Ectodermal cell (in vitro differentiated cells): ENCODE results near the gene TMEM94.

Source experiments
- H3K27ac ChIP-seq: 2 replicates; pipeline ENCODE4 v1.7.0; 2013; ENCODE audit warnings: mild to moderate bottlenecking, low read depth, low read length; ENCODE audit not compliant: insufficient read depth, poor library complexity, severe bottlenecking
- H3K27me3 ChIP-seq: 2 replicates; pipeline ENCODE4 v1.7.0; 2013; ENCODE audit warnings: mild to moderate bottlenecking, low read length; ENCODE audit not compliant: insufficient read depth, control insufficient read depth, poor library complexity, severe bottlenecking
- H3K36me3 ChIP-seq: one replicate; pipeline ENCODE4 v1.7.0; 2013; ENCODE audit warnings: low read length; ENCODE audit not compliant: control insufficient read depth, insufficient read depth
- H3K4me1 ChIP-seq: one replicate; pipeline ENCODE4 v1.7.0; 2013; ENCODE audit warnings: low read length; ENCODE audit not compliant: control insufficient read depth, insufficient read depth
- H3K4me3 ChIP-seq: 2 replicates; pipeline ENCODE4 v1.7.0; 2013; ENCODE audit warnings: low read depth, low read length, control low read depth; ENCODE audit not compliant: insufficient read depth
- H3K9me3 ChIP-seq: 2 replicates; pipeline ENCODE4 v1.7.0; 2013; ENCODE audit warnings: mild to moderate bottlenecking, low read length, moderate library complexity; ENCODE audit not compliant: control insufficient read depth
- WGBS, 2 experiments: methylation state at CpG; one replicate each; pipeline ENCODE4 v1.1.7; 2013; ENCODE audit warnings: missing lambda C conversion rate in 2 of 2; 5-methylcytosine and 5-hydroxymethylcytosine counted together

Gene TMEM94

DNA sequence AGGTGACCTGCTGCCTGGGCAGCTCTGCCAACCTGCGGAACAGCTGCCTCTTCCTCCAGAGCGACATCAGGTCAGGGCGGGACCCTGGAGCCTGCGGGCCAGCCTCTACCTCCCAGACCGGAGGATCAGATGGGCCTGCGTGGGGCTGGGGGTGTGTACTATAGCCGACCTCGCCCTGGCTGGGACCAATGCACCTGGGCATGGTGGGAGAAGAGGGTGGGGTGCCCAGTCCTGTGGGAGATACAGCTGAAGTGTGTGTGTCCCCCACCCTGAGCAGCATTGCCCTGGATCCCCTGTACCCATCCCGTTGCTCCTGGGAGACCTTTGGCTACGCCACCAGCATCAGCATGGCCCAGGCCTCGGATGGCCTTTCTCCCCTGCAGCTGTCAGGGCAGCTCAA is 39.6 kb downstream of the TMEM94 start:
- Histone ChIP-seq H3K4me1 (no peaks in the 10 kb centered on the region), H3K27ac (no peak overlapping the region), H3K9me3 (no peaks in the 10 kb centered on the region), H3K27me3 (no peaks in the 10 kb centered on the region), H3K4me3 (no peak overlapping the region), H3K36me3 (peaks cover 23% of the 10 kb centered on the region)
- WGBS, 2 experiments = 95 to 96% methylated on average over 11 of the region's 11 CpGs

DNA sequence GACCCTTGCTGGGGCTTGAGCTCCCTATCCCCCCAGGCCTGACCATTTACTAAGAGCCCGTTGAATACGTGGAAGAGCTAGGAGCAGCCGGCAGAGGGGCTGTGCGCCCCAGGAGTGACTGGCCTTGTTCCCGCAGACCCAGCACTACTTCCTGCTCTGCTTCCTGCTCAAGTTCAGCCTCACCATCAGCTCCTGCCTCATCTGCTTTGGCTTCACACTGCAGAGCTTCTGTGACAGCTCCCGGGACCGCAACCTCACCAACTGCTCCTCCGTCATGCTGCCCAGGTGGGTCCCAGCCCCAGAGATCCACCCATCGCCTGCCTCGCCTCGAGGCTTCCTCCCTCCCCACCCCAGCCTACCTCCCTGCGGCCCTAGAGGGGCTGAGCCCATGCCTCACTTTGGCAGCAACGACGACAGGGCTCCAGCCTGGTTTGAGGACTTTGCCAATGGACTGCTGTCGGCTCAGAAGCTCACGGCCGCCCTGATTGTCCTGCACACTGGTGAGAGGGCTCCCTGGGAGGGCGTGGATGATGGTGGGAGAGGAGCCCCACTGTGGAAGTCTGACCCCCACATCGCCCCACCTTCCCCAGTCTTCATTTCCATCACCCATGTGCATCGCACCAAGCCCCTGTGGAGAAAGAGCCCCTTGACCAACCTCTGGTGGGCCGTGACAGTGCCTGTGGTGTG is 41.7 kb downstream of the TMEM94 start:
- 92% methylated on average over 21 of the region's 21 CpGs for WGBS, 2 experiments

GRCh38 chr17:75498726-75499213 is 42.3 kb downstream of the TMEM94 start:
- WGBS, 2 experiments = 79 to 81% methylated on average over 16 of the region's 16 CpGs
- H3K4me1 ChIP-seq = no peaks in the 10 kb centered on the region
- H3K27ac ChIP-seq = peak overlapping the region; percentile 44
- H3K27me3 ChIP-seq = no peaks in the 10 kb centered on the region
- H3K4me3 ChIP-seq = no peak overlapping the region
- H3K9me3 ChIP-seq = no peaks in the 10 kb centered on the region
- H3K36me3 ChIP-seq = peaks cover 6% of the 10 kb centered on the region

More for the DNA sequence above, 41.7 kb downstream of the TMEM94 start:
- H3K4me3 ChIP-seq = no peak overlapping the region
- no peaks in the 10 kb centered on the region for H3K9me3 ChIP-seq
- peaks cover 11% of the 10 kb centered on the region for H3K36me3 ChIP-seq
- no peaks in the 10 kb centered on the region for H3K4me1 ChIP-seq
- no peak overlapping the region for H3K27ac ChIP-seq
- no peaks in the 10 kb centered on the region for H3K27me3 ChIP-seq

DNA sequence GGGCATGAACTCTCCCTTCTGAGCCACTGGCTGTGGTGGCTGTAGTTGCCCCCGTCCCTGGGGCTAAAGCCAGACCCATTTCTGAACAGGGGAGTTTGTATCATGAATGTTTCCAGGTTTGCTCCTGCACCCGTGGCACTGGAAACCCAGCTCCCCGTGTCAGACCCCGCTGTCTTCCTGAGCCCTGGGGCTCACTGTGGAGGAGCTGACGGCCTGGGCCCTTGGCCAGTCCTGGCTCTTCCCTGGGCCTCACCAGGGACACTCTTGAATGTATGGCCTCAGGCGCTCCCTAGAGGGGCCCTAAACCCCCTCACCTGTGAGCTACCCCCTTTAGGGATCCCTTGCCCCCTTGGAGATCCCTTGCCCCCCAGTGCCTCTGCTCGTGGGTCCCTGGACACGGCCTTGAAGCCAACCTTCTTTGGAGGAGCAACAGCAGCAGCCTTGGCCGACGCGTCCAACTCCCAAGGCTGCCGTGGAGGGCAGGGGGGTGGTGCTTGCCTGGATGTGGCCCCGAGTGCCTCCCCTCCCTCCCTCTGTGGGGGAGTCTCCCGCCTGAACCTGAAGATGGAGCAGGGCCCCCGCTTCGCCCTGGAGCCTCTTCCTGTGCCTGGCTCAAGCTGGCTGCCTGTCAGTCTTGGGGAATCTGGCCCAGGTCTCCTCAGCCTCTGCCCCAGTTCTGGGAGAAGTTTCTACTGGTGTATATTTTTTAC is 43.0 kb downstream of the TMEM94 start:
- peaks cover 5% of the 10 kb centered on the region for H3K36me3 ChIP-seq
- no peaks in the 10 kb centered on the region for H3K4me1 ChIP-seq
- no peak overlapping the region for H3K4me3 ChIP-seq
- 93% methylated on average over 16 of the region's 16 CpGs for WGBS, 2 experiments
- no peaks in the 10 kb centered on the region for H3K9me3 ChIP-seq
- no peaks in the 10 kb centered on the region for H3K27me3 ChIP-seq
- peak overlapping the region; percentile 44 for H3K27ac ChIP-seq

DNA sequence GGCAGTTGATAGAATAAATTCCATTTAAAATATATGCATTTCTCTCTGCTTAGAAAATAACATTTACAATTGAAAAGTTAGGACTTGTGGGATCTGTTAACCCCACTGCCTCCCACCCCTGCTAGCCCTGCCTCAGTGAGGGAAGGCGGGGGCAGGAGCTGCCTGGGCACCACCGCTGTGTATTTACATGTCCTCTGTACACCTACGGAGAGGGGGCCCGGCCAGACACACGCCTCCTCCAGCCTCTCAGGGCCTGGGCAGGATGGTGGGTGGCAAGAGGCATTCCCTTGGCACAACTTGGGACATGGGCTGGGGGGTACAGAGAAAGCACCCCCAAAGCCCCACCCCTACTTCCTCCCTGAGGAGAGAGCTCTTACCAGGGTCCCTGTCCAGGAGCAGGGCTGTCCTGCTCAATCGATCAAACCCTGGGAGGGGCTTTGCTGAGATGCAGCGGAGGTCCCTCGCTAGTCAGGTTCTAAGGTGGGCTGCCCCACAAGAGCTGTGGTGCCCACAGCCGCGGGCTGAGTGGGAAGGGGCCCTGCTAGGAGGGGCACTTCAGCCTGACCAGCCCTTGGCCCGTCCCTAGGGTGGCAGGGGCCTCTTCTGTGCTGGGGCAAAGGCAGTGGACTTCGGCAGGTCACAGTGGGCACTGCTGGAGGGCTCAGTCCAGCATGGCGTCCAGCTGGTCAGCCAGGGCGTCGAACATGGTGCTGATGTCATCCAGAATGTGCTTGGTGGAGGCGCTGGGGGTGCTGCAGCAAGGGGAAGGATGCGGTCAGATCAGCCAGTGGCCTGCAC is 44.2 kb downstream of the TMEM94 start:
- peaks cover 5% of the 10 kb centered on the region for H3K36me3 ChIP-seq
- H3K4me1 ChIP-seq = no peaks in the 10 kb centered on the region
- no peaks in the 10 kb centered on the region for H3K9me3 ChIP-seq
- 94 to 95% methylated on average over 17 of the region's 17 CpGs for WGBS, 2 experiments
- H3K4me3 ChIP-seq = no peak overlapping the region
- H3K27ac ChIP-seq = no peak overlapping the region
- H3K27me3 ChIP-seq = no peaks in the 10 kb centered on the region

GRCh38 chr17:75501378-75502071 is 45.1 kb downstream of the TMEM94 start:
- H3K4me1 ChIP-seq = no peaks in the 10 kb centered on the region
- H3K4me3 ChIP-seq = no peak overlapping the region
- H3K36me3 ChIP-seq = peaks cover 5% of the 10 kb centered on the region
- H3K27ac ChIP-seq = no peak overlapping the region
- 93% methylated on average over 21 of the region's 21 CpGs for WGBS, 2 experiments
- H3K9me3 ChIP-seq = no peaks in the 10 kb centered on the region
- H3K27me3 ChIP-seq = no peaks in the 10 kb centered on the region

GRCh38 chr17:75502072-75502720 is 45.8 kb downstream of the TMEM94 start:
- Histone ChIP-seq H3K27ac (no peak overlapping the region), H3K36me3 (peaks cover 5% of the 10 kb centered on the region), H3K9me3 (no peaks in the 10 kb centered on the region), H3K27me3 (no peaks in the 10 kb centered on the region), H3K4me1 (no peaks in the 10 kb centered on the region), H3K4me3 (no peak overlapping the region)
- WGBS, 2 experiments = 93 to 95% methylated on average over 40 of the region's 40 CpGs

- Histone ChIP-seq H3K27me3 (no peaks in the 10 kb centered on the region), H3K36me3 (peaks cover 5% of the 10 kb centered on the region), H3K9me3 (no peaks in the 10 kb centered on the region), H3K4me1 (no peaks in the 10 kb centered on the region), H3K4me3 (no peak overlapping the region), H3K27ac (no peak overlapping the region)
- WGBS, 2 experiments = 96% methylated on average over 25 of the region's 25 CpGs
Measured at GRCh38 chr17:75502721-75503329, 46.4 kb downstream of the TMEM94 start.

GRCh38 chr17:75503337-75503950 is 47.0 kb downstream of the TMEM94 start:
- no peaks in the 10 kb centered on the region for H3K4me1 ChIP-seq
- peaks cover 5% of the 10 kb centered on the region for H3K36me3 ChIP-seq
- no peak overlapping the region for H3K27ac ChIP-seq
- no peaks in the 10 kb centered on the region for H3K27me3 ChIP-seq
- H3K9me3 ChIP-seq = no peaks in the 10 kb centered on the region
- 92 to 94% methylated on average over 23 of the region's 23 CpGs for WGBS, 2 experiments
- H3K4me3 ChIP-seq = no peak overlapping the region
